A673 (cell line): ENCODE data around the gene AGA. TPM values are rescaled to one million over a fixed set of nuclear protein-coding genes. Genes with fewer than 3 reads are reported as not detected.

Source experiments
- BruUV-seq: library from RNA; stranded (reverse); fragments of 400-500 nt; replicated peaks from 2 replicates; lab custom pipeline; 2021; lab: Mats Ljungman, UMichigan
- CTCF ChIA-PET: fragments of 300-600 bp; sonication (Branson Sonifier 250); formaldehyde crosslinking; loops from one replicate; lab custom pipeline; 2022; ENCODE audit warnings: antibody characterized with exemption; lab: Charles Lee
- POLR2A ChIA-PET: fragments of 300-600 bp; sonication (Branson Sonifier 250); formaldehyde crosslinking; loops from one replicate; lab custom pipeline; 2022; ENCODE audit warnings: antibody characterized with exemption; ENCODE audit not compliant: low non-redundant PET; lab: Charles Lee
- DNase-seq: peaks from one replicate; pipeline ENCODE4 v3.0.0-alpha.2; 2015; ENCODE audit warnings: low spot score
- H3K27ac ChIP-seq: fragments of 200-600 bp; sonication (generic); 2 replicates; pipeline ENCODE4 v1.5.1; 2016; ENCODE audit warnings: mixed run types, low read depth, mild to moderate bottlenecking, mixed read lengths, antibody characterized with exemption, low read length; ENCODE audit not compliant: poor library complexity, severe bottlenecking
- H3K27me3 ChIP-seq: fragments of 200-600 bp; sonication (generic); replicated peaks from 2 replicates; pipeline ENCODE4 v1.6.1; 2017; ENCODE audit warnings: mixed run types, low read depth, mild to moderate bottlenecking, mixed read lengths, antibody characterized with exemption, low read length; ENCODE audit not compliant: insufficient read depth, poor library complexity
- H3K36me3 ChIP-seq: fragments of 200-600 bp; sonication (generic); 2 replicates; pipeline ENCODE4 v1.6.1; 2016; ENCODE audit warnings: mixed run types, mild to moderate bottlenecking, mixed read lengths, antibody characterized with exemption, low read length; ENCODE audit not compliant: insufficient read depth, poor library complexity, severe bottlenecking
- H3K4me1 ChIP-seq: fragments of 200-600 bp; sonication (generic); 2 replicates; pipeline ENCODE4 v1.6.1; 2017; ENCODE audit warnings: mixed run types, mild to moderate bottlenecking, mixed read lengths, antibody characterized with exemption, low read length; ENCODE audit not compliant: insufficient read depth, poor library complexity, severe bottlenecking
- H3K4me3 ChIP-seq: fragments of 200-600 bp; sonication (generic); 2 replicates; pipeline ENCODE4 v1.5.1; 2016; ENCODE audit warnings: low read depth, mixed run types, mild to moderate bottlenecking, mixed read lengths, low read length; ENCODE audit not compliant: poor library complexity, severe bottlenecking
- H3K9me3 ChIP-seq: fragments of 200-600 bp; sonication (generic); 2 replicates; pipeline ENCODE4 v1.6.1; 2016; ENCODE audit warnings: mixed run types, low read depth, mild to moderate bottlenecking, mixed read lengths, antibody characterized with exemption, low read length; ENCODE audit not compliant: poor library complexity, severe bottlenecking
- EZH2 ChIP-seq: fragments of 200-600 bp; sonication (generic); IDR thresholded peaks from 2 replicates; pipeline ENCODE4 v1.6.1; 2017; ENCODE audit warnings: borderline replicate concordance, low read depth, mild to moderate bottlenecking, mixed read lengths, antibody characterized with exemption, low read length; ENCODE audit not compliant: poor library complexity, severe bottlenecking
- intact Hi-C: fragments of 100-400 bp; cut with micrococcal nuclease; formaldehyde crosslinking; loops from one replicate; pipeline ENCODE4 v1.10.0; 2022; ENCODE audit not compliant: unreplicated experiment
- total RNA-seq: library from RNA; stranded (reverse); gene quantifications from 2 replicates; pipeline ENCODE4 v1.2.3, GENCODE V29; 2021
- TF ChIP-seq, protein P1 (sequence below): fragments of 300-800, 200-600 bp; sonication (generic); conservative IDR thresholded peaks from 2 replicates; pipeline ENCODE4 v1.5.1; 2017; ENCODE audit warnings: low read depth, mild to moderate bottlenecking, antibody characterized with exemption, low read length, moderate library complexity, mixed read lengths

AGA gene
- total RNA-seq, 1 experiment from 2014 or later: 24.6 TPM

- POLR2A ChIA-PET: no interaction called here
- intact Hi-C loops: no loop called here
- H3K36me3 ChIP-seq: no peaks in the 10 kb centered on the region
- TF ChIP-seq, protein P1, sequence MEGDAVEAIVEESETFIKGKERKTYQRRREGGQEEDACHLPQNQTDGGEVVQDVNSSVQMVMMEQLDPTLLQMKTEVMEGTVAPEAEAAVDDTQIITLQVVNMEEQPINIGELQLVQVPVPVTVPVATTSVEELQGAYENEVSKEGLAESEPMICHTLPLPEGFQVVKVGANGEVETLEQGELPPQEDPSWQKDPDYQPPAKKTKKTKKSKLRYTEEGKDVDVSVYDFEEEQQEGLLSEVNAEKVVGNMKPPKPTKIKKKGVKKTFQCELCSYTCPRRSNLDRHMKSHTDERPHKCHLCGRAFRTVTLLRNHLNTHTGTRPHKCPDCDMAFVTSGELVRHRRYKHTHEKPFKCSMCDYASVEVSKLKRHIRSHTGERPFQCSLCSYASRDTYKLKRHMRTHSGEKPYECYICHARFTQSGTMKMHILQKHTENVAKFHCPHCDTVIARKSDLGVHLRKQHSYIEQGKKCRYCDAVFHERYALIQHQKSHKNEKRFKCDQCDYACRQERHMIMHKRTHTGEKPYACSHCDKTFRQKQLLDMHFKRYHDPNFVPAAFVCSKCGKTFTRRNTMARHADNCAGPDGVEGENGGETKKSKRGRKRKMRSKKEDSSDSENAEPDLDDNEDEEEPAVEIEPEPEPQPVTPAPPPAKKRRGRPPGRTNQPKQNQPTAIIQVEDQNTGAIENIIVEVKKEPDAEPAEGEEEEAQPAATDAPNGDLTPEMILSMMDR: no peak
- no peak for TF ChIP-seq EZH2
- no peaks in the 10 kb centered on the region for H3K9me3 ChIP-seq
- H3K4me3 ChIP-seq: no peak overlapping the region
- H3K4me1 ChIP-seq: peaks cover 27% of the 10 kb centered on the region
- H3K27me3 ChIP-seq: no peaks in the 10 kb centered on the region
- no TSS peak for BruUV-seq
- no peak for DNase-seq
- H3K27ac ChIP-seq: no peak overlapping the region
- CTCF ChIA-PET: no interaction called here
Measured at GRCh38 chr4:177453116-177453515, 10.9 kb upstream of the AGA start.

GRCh38 chr4:177451108-177451500, 8.9 kb upstream of the AGA start:
- Histone ChIP-seq H3K9me3 (no peaks in the 10 kb centered on the region), H3K27me3 (no peaks in the 10 kb centered on the region), H3K36me3 (no peaks in the 10 kb centered on the region), H3K4me1 (peaks cover 33% of the 10 kb centered on the region), H3K4me3 (no peak overlapping the region), H3K27ac (no peak overlapping the region)
- ChIA-PET CTCF (no interaction called here), POLR2A (no interaction called here)
- TF ChIP-seq EZH2: no peak
- TF ChIP-seq, protein P1: no peak
- DNase-seq: no peak
- BruUV-seq: no TSS peak
- intact Hi-C loops: no loop called here

DNA sequence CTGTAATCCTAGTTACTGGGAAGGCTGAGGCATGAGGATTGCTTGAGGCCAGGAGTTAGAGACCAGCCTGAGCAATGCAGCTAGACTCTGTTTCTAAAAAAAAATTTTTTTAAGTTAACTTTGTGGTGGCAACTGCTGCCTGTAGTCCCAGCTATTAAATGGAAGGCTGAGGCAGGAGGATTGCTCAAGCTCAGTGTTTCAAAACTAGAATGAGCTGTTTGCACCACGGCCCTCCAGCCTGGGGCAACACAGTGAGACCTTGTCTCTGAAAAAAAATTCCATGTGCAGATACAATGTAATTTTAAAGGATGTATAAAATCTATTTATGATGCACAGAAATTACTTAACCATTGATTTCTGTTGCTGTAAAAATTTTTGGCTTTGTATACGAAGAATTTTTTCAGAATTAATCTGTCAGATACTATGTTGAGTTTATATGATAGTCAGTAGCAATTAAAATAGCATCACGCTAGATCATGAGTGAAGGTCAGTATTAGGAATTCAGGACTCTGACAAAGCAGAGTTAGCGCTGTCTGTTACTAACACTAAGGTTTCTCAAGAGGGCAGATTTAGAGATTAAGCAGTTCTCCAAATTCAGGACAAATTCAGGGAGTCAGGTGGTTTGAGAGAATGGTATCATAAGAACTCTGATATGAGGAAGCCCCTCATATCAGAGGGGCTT, 8.3 kb upstream of the AGA start:
- POLR2A ChIA-PET: no interaction called here
- H3K27me3 ChIP-seq: no peaks in the 10 kb centered on the region
- H3K9me3 ChIP-seq: no peaks in the 10 kb centered on the region
- CTCF ChIA-PET: no interaction called here
- H3K36me3 ChIP-seq: no peaks in the 10 kb centered on the region
- H3K27ac ChIP-seq: no peak overlapping the region
- no peak for DNase-seq
- TF ChIP-seq EZH2: no peak
- TF ChIP-seq, protein P1: no peak
- peaks cover 27% of the 10 kb centered on the region for H3K4me1 ChIP-seq
- H3K4me3 ChIP-seq: no peak overlapping the region
- intact Hi-C loops: no loop called here
- BruUV-seq: no TSS peak
